ENCODE data around the gene LYPLA2.
A peak's percentile ranks its signal among the peaks of the same experiment; 100 is the strongest.

The LYPLA2 gene

GRCh38 chr1:23790696-23791515 is at the start of gene LYPLA2:
Gene LYPLA2 (plus strand): TSS chr1:23791145. CDS start chr1:23792683, 1,538 bp downstream.
- DNase-seq = peak; percentile 93

GRCh38 chr1:23741609-23742008 is 49.3 kb upstream of the LYPLA2 start:
- no peak for DNase-seq

- DNase-seq = peak; percentile 26
Measured at GRCh38 chr1:23742670-23743286, 48.2 kb upstream of the LYPLA2 start.

- peak; percentile 88 for DNase-seq
Measured at GRCh38 chr1:23743287-23744152, 47.4 kb upstream of the LYPLA2 start, which contains the start of gene ELOA. Gene ELOA (plus strand): TSS chr1:23743471. CDS start chr1:23743504, 33 bp downstream.

GRCh38 chr1:23745515-23745914 is 45.4 kb upstream of the LYPLA2 start:
- peak; percentile 45 for DNase-seq

GRCh38 chr1:23748016-23748415 is 42.9 kb upstream of the LYPLA2 start:
- DNase-seq = no peak

- peak; percentile 64 for DNase-seq
Measured at GRCh38 chr1:23751050-23751814, 39.7 kb upstream of the LYPLA2 start.

GRCh38 chr1:23751815-23752200 is 39.1 kb upstream of the LYPLA2 start:
- DNase-seq = no peak

GRCh38 chr1:23752909-23753308 is 38.0 kb upstream of the LYPLA2 start:
- no peak for DNase-seq

- no peak for DNase-seq
Measured at GRCh38 chr1:23756676-23757075, 34.3 kb upstream of the LYPLA2 start.

GRCh38 chr1:23757812-23758211 is 33.1 kb upstream of the LYPLA2 start:
- DNase-seq = no peak

- DNase-seq = no peak
Measured at GRCh38 chr1:23759277-23759676, 31.7 kb upstream of the LYPLA2 start.

- DNase-seq = no peak
Measured at GRCh38 chr1:23763041-23763577, 27.8 kb upstream of the LYPLA2 start.

GRCh38 chr1:23768733-23769132 is 22.2 kb upstream of the LYPLA2 start:
- DNase-seq = no peak

GRCh38 chr1:23772049-23772853 is 18.7 kb upstream of the LYPLA2 start:
- DNase-seq = peak; percentile 91

- DNase-seq = no peak
Measured at GRCh38 chr1:23772854-23773242, 18.1 kb upstream of the LYPLA2 start.

GRCh38 chr1:23774174-23774880 is 16.6 kb upstream of the LYPLA2 start:
- no peak for DNase-seq

GRCh38 chr1:23776217-23776616 is 14.7 kb upstream of the LYPLA2 start:
- DNase-seq = no peak

GRCh38 chr1:23777979-23778814 is 12.7 kb upstream of the LYPLA2 start, which contains the start of gene PITHD1:
Gene PITHD1 (plus strand): TSS chr1:23778418. CDS start chr1:23778516, 98 bp downstream.
- peak; percentile 88 for DNase-seq
